Measurements from ENCODE around the gene SLC22A23.

DNA sequence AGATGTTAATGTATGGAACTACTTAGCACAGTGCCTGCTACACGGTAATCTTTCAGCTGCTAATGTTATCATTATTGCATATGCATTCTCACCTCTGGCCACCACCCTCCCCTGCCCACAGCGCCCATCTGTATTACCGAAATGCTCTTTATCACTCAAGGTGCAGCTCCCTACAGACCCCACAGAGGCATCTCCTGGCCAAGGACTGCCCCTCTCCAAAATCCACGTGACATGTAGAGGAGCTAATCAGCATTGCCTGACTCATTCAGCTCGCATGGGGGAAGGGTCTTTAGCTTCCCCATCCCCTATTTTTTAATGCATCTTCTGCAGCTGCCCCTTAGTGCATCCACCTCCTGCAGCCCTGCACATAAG, 41.8 kb downstream of the SLC22A23 start:
- TF ChIP-seq CTCF (IDR thresholded peaks at IDR 0.05) (no peak), EZH2 (IDR thresholded peaks at IDR 0.05; ENCODE audit: borderline replicate concordance, insufficient read depth, low read depth, low read length, poor library complexity, severe bottlenecking) (no peak)
